Right lobe of liver (tissue), 6 donors: Measurements from ENCODE around the gene TMEM232. TPM values are rescaled to one million over a fixed set of nuclear protein-coding genes. Genes with fewer than 3 reads are reported as not detected.

Experiments used
- ATAC-seq, 4 donors: fragments of 200-7000 bp; cut with Tn5 transposase; one replicate each; pipeline ENCODE4 v1.9.1; 2020; ENCODE audit warnings: mild to moderate bottlenecking in 4 of 4, moderate library complexity in 4 of 4
- DNase-seq, 3 donors: peaks; one replicate each; pipeline ENCODE4 v3.0.0-alpha.2; 2020
- H3K27ac ChIP-seq, 3 donors: fragments of 200-600 bp; one replicate each; pipeline ENCODE4 v1.8.0; 2022
- H3K27me3 ChIP-seq, 2 donors: fragments of 200-600 bp; one replicate each; pipeline ENCODE4 v1.8.0; 2022
- H3K36me3 ChIP-seq, 4 donors: fragments of 200-600 bp; sonication (generic) in 1 of 4; one replicate each; pipeline versions ENCODE4 v1.5.1 to v1.8.0; 2017 to 2022; ENCODE audit warnings: control low read depth in 1 of 4
- H3K4me1 ChIP-seq, 4 donors: fragments of 200-600 bp; sonication (generic) in 1 of 4; one replicate each; pipeline versions ENCODE4 v1.5.1 to v1.8.0; 2017 to 2022; ENCODE audit warnings: control low read depth in 1 of 4
- H3K4me3 ChIP-seq, 3 donors: fragments of 200-600 bp; one replicate each; pipeline ENCODE4 v1.8.0; 2022
- H3K9me3 ChIP-seq, 4 donors: fragments of 200-600 bp; sonication (generic) in 1 of 4; one replicate each; pipeline versions ENCODE4 v1.5.1 to v1.8.0; 2017 to 2022; ENCODE audit warnings: control low read depth in 1 of 4
- POLR2A ChIP-seq: fragments of 450-650 bp; IDR thresholded peaks from one replicate; pipeline ENCODE4 v1.6.1; 2017; ENCODE audit warnings: antibody characterized with exemption, mild to moderate bottlenecking
- WGBS: methylation state at CpG from one replicate; pipeline ENCODE4 v1.1.6; 2018; ENCODE audit warnings: low coverage, low lambda C conversion rate; ENCODE audit not compliant: insufficient coverage; ENCODE audit errors: missing lambda C conversion rate; 5-methylcytosine and 5-hydroxymethylcytosine counted together
- intact Hi-C, 2 donors: fragments of 100-400 bp; cut with DNase I; formaldehyde crosslinking; loops; one replicate each; pipeline versions ENCODE4 v1.11.2 to v1.14.1; 2022
- total RNA-seq, 6 experiments: library from RNA; depleted of rRNA in 2 of 6; stranded (reverse); fragments of >200 nt in 2 of 6; fragmentation: NEBNext Ultra II Directional in 3 of 6; extraction: Animal tissue kit (Norgen Biotek cat#: 25700) in 3 of 6; gene quantifications; one replicate each; pipeline versions ENCODE4 v1.1.0 to v1.2.4, GENCODE V29; 2016 to 2023
- TF ChIP-seq, protein P1 (sequence below), 4 donors: fragments of 200-600 bp in 3 of 4; fragments of 450-650 bp in 1 of 4; IDR thresholded peaks; one replicate each; pipeline versions ENCODE4 v1.5.1 to v1.8.0; 2016 to 2022; ENCODE audit warnings: antibody characterized with exemption in 4 of 4, mild to moderate bottlenecking in 2 of 4
- donor health status: DM: no; HTN: yes; CAD: no.
- donor health status: DM: no; HTN: no; CAD: no.
- donor health status: DM: no; HTN: no; CAD: no.
- donor health status: DM: no; HTN: yes; CAD: no.
- donor health status: DM: no; HTN: yes; CAD: no.

TMEM232 gene
- total RNA-seq, 6 experiments from 2014 or later = 0.31 to 1.3 (median 0.68) TPM

DNA sequence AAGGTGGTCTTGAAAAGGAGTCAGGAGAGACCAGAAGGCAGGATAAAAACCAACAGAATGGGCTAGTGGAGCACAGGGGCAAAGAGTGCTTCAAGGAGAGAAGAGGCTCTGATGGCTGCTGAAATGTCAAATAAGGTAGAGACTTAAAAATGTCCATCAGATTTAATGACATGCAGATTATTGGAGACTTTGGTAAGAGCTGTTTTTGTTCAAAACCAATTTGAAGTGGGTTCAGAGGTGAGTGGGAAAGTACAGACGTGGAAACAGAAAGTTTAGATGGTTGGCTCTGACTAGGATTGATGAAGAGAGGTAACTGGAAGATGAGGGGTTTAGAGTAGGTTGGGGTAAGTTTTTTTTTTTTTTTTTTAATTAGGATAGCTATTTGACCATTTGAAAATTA is 26.5 kb upstream of the TMEM232 start:
- intact Hi-C loops = no loop called here
- H3K27me3 ChIP-seq = no peaks in the 10 kb centered on the region
- TF ChIP-seq, protein P1, sequence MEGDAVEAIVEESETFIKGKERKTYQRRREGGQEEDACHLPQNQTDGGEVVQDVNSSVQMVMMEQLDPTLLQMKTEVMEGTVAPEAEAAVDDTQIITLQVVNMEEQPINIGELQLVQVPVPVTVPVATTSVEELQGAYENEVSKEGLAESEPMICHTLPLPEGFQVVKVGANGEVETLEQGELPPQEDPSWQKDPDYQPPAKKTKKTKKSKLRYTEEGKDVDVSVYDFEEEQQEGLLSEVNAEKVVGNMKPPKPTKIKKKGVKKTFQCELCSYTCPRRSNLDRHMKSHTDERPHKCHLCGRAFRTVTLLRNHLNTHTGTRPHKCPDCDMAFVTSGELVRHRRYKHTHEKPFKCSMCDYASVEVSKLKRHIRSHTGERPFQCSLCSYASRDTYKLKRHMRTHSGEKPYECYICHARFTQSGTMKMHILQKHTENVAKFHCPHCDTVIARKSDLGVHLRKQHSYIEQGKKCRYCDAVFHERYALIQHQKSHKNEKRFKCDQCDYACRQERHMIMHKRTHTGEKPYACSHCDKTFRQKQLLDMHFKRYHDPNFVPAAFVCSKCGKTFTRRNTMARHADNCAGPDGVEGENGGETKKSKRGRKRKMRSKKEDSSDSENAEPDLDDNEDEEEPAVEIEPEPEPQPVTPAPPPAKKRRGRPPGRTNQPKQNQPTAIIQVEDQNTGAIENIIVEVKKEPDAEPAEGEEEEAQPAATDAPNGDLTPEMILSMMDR (IDR thresholded peaks at IDR 0.05) = no peak
- TF ChIP-seq POLR2A = no peak
- no peak overlapping the region for H3K4me3 ChIP-seq
- no peak for DNase-seq
- no peak for ATAC-seq
- peaks cover 0 to 32% (median 1%) of the 10 kb centered on the region in 4 donors for H3K36me3 ChIP-seq
- 60% methylated on average over 1 of the region's 1 CpG for WGBS
- H3K9me3 ChIP-seq = no peaks in the 10 kb centered on the region
- H3K4me1 ChIP-seq = no peaks in the 10 kb centered on the region
- H3K27ac ChIP-seq = no peak overlapping the region

DNA sequence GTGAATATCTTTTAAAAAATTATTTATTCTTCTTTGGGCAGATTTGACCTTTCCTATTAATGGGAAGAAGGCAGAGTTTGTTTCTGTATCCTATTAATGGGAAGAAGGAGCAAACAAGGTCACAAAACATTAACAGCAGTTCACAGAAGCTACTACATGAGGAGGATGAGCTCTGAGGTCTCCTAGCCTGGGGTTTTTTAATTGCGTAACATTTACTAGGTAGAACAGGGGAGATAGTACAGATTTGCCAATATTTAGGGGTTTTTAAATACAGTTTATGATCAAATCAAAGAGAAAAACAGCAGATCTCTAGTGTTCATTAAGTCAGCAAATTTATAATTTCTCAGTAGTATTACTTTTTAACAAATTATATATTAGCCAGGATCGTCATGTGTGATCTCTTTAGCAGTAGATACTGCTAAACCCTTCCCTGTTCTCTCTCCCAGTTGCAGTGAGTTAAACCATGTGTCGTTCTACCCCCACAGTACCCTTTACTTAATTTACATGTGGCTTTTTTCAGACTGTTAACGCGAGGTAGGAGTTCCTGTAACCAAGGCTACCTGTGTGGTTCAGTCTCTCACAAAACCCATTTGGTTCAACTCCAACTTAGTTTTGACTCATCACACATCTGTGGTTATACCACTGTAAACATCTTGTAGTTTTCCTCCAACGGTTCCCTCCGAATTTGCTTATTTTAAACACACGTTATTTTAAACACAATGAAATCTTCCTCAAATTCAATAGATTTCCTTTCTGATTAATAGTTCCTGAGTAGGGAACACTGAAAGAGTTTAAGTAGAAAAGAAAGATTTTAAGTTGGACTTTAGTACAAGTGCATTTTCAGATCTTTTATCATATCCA is 25.7 kb upstream of the TMEM232 start:
- H3K27me3 ChIP-seq = no peaks in the 10 kb centered on the region
- no peak overlapping the region for H3K4me3 ChIP-seq
- TF ChIP-seq POLR2A = no peak
- TF ChIP-seq, protein P1 (IDR thresholded peaks at IDR 0.05) = no peak
- H3K27ac ChIP-seq = no peak overlapping the region
- DNase-seq = no peak
- H3K9me3 ChIP-seq = no peaks in the 10 kb centered on the region
- intact Hi-C loops = no loop called here
- peaks cover 0 to 37% (median 2%) of the 10 kb centered on the region in 4 donors for H3K36me3 ChIP-seq
- H3K4me1 ChIP-seq = no peaks in the 10 kb centered on the region
- 67% methylated on average over 7 of the region's 8 CpGs for WGBS
- ATAC-seq = no peak

DNA sequence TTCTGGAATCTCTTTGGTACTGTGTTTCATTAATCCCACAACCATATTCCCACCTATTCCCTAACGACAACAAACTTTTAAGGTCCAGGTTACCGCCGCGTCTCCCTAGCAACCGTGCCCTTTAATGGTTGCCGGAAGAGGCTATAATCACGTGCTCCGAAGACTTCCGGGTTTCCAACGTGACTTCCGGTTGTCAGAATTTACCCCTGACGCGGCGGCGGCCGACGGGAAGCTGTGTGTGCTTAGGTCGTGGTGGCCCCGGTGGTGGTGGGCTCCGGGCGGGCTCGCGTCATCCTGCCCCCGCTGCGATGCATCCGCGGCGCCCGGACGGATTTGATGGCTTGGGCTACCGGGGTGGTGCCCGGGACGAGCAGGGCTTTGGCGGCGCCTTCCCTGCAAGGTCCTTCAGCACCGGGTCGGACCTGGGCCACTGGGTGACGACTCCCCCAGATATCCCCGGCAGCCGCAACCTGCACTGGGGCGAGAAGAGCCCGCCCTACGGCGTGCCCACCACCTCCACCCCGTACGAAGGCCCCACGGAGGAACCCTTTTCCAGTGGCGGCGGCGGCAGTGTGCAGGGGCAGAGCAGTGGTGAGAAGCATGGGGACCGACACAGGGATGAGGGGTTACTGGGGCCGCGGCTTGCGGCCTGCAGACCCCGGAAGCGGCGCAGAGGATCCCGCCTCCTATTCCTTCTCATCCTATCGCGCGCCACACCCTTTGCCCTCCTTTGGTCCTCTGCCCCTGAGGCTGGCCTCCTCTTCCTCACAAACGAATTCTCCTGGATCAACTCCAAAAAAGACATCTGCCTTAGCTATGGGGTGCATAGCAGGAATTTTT is 12.6 kb upstream of the TMEM232 start, which contains the start of gene SLC25A46:
SLC25A46 (plus strand) TSS at position 196 of the 840 bp plus-strand sequence; CDS start at position 309, 113 bp downstream.
- Histone ChIP-seq H3K4me1 (peaks cover 0 to 12% (median 3%) of the 10 kb centered on the region in 4 donors), H3K27ac (peak within 1 kb of the TSS; percentile 66 to 77 (median 68)), H3K27me3 (no peaks in the 10 kb centered on the region), H3K9me3 (no peaks in the 10 kb centered on the region), H3K36me3 (no peaks in the 10 kb centered on the region), H3K4me3 (peak within 1 kb of the TSS; percentile 79 to 93 (median 88))
- 2% methylated on average over 21 of the region's 62 CpGs for WGBS
- intact Hi-C loops = no loop called here
- DNase-seq (peak; percentile 85 to 89 (median 86)), ATAC-seq (peak; percentile 97 to 98 (median 98))
- TF ChIP-seq, protein P1 (IDR thresholded peaks at IDR 0.05) = no peak
- TF ChIP-seq POLR2A = peak; percentile 71

DNA sequence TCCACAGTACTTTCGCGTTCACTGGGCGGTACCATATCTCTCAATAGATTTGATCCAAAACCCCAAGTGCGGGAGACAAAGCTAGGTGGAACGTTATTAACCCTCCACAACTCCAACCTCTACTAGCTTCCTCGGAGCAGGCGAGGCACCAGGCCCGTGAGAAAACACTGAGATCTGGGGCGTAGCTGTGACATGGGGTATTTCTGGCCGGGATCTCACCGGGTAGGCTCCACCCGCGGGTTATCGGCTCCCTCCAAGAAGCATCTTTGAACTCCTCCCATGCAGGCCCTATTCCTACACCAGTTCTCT is 12.0 kb upstream of the TMEM232 start:
- Histone ChIP-seq H3K36me3 (no peaks in the 10 kb centered on the region), H3K27ac (peak overlapping the region in 2 of 3 donors; percentile 68 to 77), H3K9me3 (no peaks in the 10 kb centered on the region), H3K4me1 (peaks cover 0 to 12% (median 3%) of the 10 kb centered on the region in 4 donors), H3K4me3 (peak overlapping the region; percentile 79 to 93 (median 88)), H3K27me3 (no peaks in the 10 kb centered on the region)
- ATAC-seq (peak; percentile 64 to 73 (median 70)), DNase-seq (no peak)
- TF ChIP-seq, protein P1 (IDR thresholded peaks at IDR 0.05) = no peak
- TF ChIP-seq POLR2A = no peak
- intact Hi-C loops = no loop called here
- 0% methylated on average over 14 of the region's 14 CpGs for WGBS
